Measurements from ENCODE around the gene THPO.

The THPO gene

GRCh38 chr3:184377882-184378445 lies at the start of gene THPO:
Gene THPO, minus strand, starts transcription at chr3:184378207. Its CDS starts 1,948 bp downstream, at chr3:184376259.
- H3K27me3 ChIP-seq (ENCODE audit: control insufficient read depth, insufficient read depth, low read length): peaks cover 60% of the 10 kb centered on the region
- H3K9ac ChIP-seq (ENCODE audit: low read depth, low read length): no peak within 1 kb of the TSS
- peaks cover 8% of the 10 kb centered on the region for H3K4me1 ChIP-seq (ENCODE audit: control insufficient read depth, insufficient read depth, low read length)
- peak within 1 kb of the TSS; percentile 16 for H3K4me3 ChIP-seq (ENCODE audit: low read depth, low read length)
- H3K9me3 ChIP-seq (ENCODE audit: control insufficient read depth, insufficient read depth, low read length): no peaks in the 10 kb centered on the region
- H3K36me3 ChIP-seq (ENCODE audit: control insufficient read depth, insufficient read depth, low read length): no peaks in the 10 kb centered on the region

- H3K9me3 ChIP-seq (ENCODE audit: control insufficient read depth, insufficient read depth, low read length): no peaks in the 10 kb centered on the region
Observed at GRCh38 chr3:184426691-184427141, 48.7 kb upstream of the THPO start.

GRCh38 chr3:184423561-184423960 lies 45.6 kb upstream of the THPO start:
- no peaks in the 10 kb centered on the region for H3K9me3 ChIP-seq (ENCODE audit: control insufficient read depth, insufficient read depth, low read length)
- H3K4me3 ChIP-seq (ENCODE audit: low read depth, low read length): no peak overlapping the region
- no peak overlapping the region for H3K9ac ChIP-seq (ENCODE audit: low read depth, low read length)
- no peaks in the 10 kb centered on the region for H3K4me1 ChIP-seq (ENCODE audit: control insufficient read depth, insufficient read depth, low read length)
- H3K36me3 ChIP-seq (ENCODE audit: control insufficient read depth, insufficient read depth, low read length): no peaks in the 10 kb centered on the region
- H3K27me3 ChIP-seq (ENCODE audit: control insufficient read depth, insufficient read depth, low read length): no peaks in the 10 kb centered on the region

More at GRCh38 chr3:184426691-184427141, 48.7 kb upstream of the THPO start:
- no peaks in the 10 kb centered on the region for H3K4me1 ChIP-seq (ENCODE audit: control insufficient read depth, insufficient read depth, low read length)
- H3K4me3 ChIP-seq (ENCODE audit: low read depth, low read length): no peak overlapping the region
- H3K27me3 ChIP-seq (ENCODE audit: control insufficient read depth, insufficient read depth, low read length): no peaks in the 10 kb centered on the region
- H3K36me3 ChIP-seq (ENCODE audit: control insufficient read depth, insufficient read depth, low read length): no peaks in the 10 kb centered on the region
- no peak overlapping the region for H3K9ac ChIP-seq (ENCODE audit: low read depth, low read length)

- Histone ChIP-seq H3K36me3 (ENCODE audit: control insufficient read depth, insufficient read depth, low read length) (no peaks in the 10 kb centered on the region), H3K9me3 (ENCODE audit: control insufficient read depth, insufficient read depth, low read length) (no peaks in the 10 kb centered on the region), H3K9ac (ENCODE audit: low read depth, low read length) (no peak overlapping the region), H3K4me1 (ENCODE audit: control insufficient read depth, insufficient read depth, low read length) (peaks cover 2% of the 10 kb centered on the region), H3K27me3 (ENCODE audit: control insufficient read depth, insufficient read depth, low read length) (no peaks in the 10 kb centered on the region), H3K4me3 (ENCODE audit: low read depth, low read length) (no peak overlapping the region)
Observed at GRCh38 chr3:184419171-184419570, 41.2 kb upstream of the THPO start.

- Histone ChIP-seq H3K27me3 (ENCODE audit: control insufficient read depth, insufficient read depth, low read length) (no peaks in the 10 kb centered on the region), H3K9me3 (ENCODE audit: control insufficient read depth, insufficient read depth, low read length) (no peaks in the 10 kb centered on the region), H3K4me1 (ENCODE audit: control insufficient read depth, insufficient read depth, low read length) (peaks cover 2% of the 10 kb centered on the region), H3K9ac (ENCODE audit: low read depth, low read length) (no peak overlapping the region), H3K4me3 (ENCODE audit: low read depth, low read length) (no peak overlapping the region), H3K36me3 (ENCODE audit: control insufficient read depth, insufficient read depth, low read length) (no peaks in the 10 kb centered on the region)
Observed at GRCh38 chr3:184417619-184418327, 39.8 kb upstream of the THPO start.

- H3K27me3 ChIP-seq (ENCODE audit: control insufficient read depth, insufficient read depth, low read length): no peaks in the 10 kb centered on the region
- H3K4me3 ChIP-seq (ENCODE audit: low read depth, low read length): no peak overlapping the region
- H3K4me1 ChIP-seq (ENCODE audit: control insufficient read depth, insufficient read depth, low read length): peaks cover 2% of the 10 kb centered on the region
- no peaks in the 10 kb centered on the region for H3K36me3 ChIP-seq (ENCODE audit: control insufficient read depth, insufficient read depth, low read length)
- no peak overlapping the region for H3K9ac ChIP-seq (ENCODE audit: low read depth, low read length)
- no peaks in the 10 kb centered on the region for H3K9me3 ChIP-seq (ENCODE audit: control insufficient read depth, insufficient read depth, low read length)
Observed at GRCh38 chr3:184415203-184415490, 37.1 kb upstream of the THPO start.

- Histone ChIP-seq H3K9ac (ENCODE audit: low read depth, low read length) (no peak overlapping the region), H3K9me3 (ENCODE audit: control insufficient read depth, insufficient read depth, low read length) (no peaks in the 10 kb centered on the region), H3K4me3 (ENCODE audit: low read depth, low read length) (no peak overlapping the region), H3K27me3 (ENCODE audit: control insufficient read depth, insufficient read depth, low read length) (no peaks in the 10 kb centered on the region), H3K36me3 (ENCODE audit: control insufficient read depth, insufficient read depth, low read length) (no peaks in the 10 kb centered on the region), H3K4me1 (ENCODE audit: control insufficient read depth, insufficient read depth, low read length) (peaks cover 2% of the 10 kb centered on the region)
Observed at GRCh38 chr3:184414418-184415202, 36.6 kb upstream of the THPO start.

- Histone ChIP-seq H3K4me1 (ENCODE audit: control insufficient read depth, insufficient read depth, low read length) (no peaks in the 10 kb centered on the region), H3K9ac (ENCODE audit: low read depth, low read length) (no peak overlapping the region), H3K36me3 (ENCODE audit: control insufficient read depth, insufficient read depth, low read length) (no peaks in the 10 kb centered on the region), H3K4me3 (ENCODE audit: low read depth, low read length) (no peak overlapping the region), H3K9me3 (ENCODE audit: control insufficient read depth, insufficient read depth, low read length) (no peaks in the 10 kb centered on the region), H3K27me3 (ENCODE audit: control insufficient read depth, insufficient read depth, low read length) (no peaks in the 10 kb centered on the region)
Observed at GRCh38 chr3:184409946-184410500, 32.0 kb upstream of the THPO start.

- H3K9me3 ChIP-seq (ENCODE audit: control insufficient read depth, insufficient read depth, low read length): no peaks in the 10 kb centered on the region
- H3K27me3 ChIP-seq (ENCODE audit: control insufficient read depth, insufficient read depth, low read length): no peaks in the 10 kb centered on the region
- H3K9ac ChIP-seq (ENCODE audit: low read depth, low read length): no peak overlapping the region
- no peaks in the 10 kb centered on the region for H3K4me1 ChIP-seq (ENCODE audit: control insufficient read depth, insufficient read depth, low read length)
- no peaks in the 10 kb centered on the region for H3K36me3 ChIP-seq (ENCODE audit: control insufficient read depth, insufficient read depth, low read length)
- no peak overlapping the region for H3K4me3 ChIP-seq (ENCODE audit: low read depth, low read length)
Observed at GRCh38 chr3:184409331-184409926, 31.4 kb upstream of the THPO start.

- Histone ChIP-seq H3K9ac (ENCODE audit: low read depth, low read length) (no peak overlapping the region), H3K4me1 (ENCODE audit: control insufficient read depth, insufficient read depth, low read length) (no peaks in the 10 kb centered on the region), H3K9me3 (ENCODE audit: control insufficient read depth, insufficient read depth, low read length) (no peaks in the 10 kb centered on the region), H3K4me3 (ENCODE audit: low read depth, low read length) (no peak overlapping the region), H3K27me3 (ENCODE audit: control insufficient read depth, insufficient read depth, low read length) (no peaks in the 10 kb centered on the region), H3K36me3 (ENCODE audit: control insufficient read depth, insufficient read depth, low read length) (no peaks in the 10 kb centered on the region)
Observed at GRCh38 chr3:184405075-184406030, 27.3 kb upstream of the THPO start.

GRCh38 chr3:184399410-184399809 lies 21.4 kb upstream of the THPO start:
- Histone ChIP-seq H3K27me3 (ENCODE audit: control insufficient read depth, insufficient read depth, low read length) (no peaks in the 10 kb centered on the region), H3K9ac (ENCODE audit: low read depth, low read length) (no peak overlapping the region), H3K9me3 (ENCODE audit: control insufficient read depth, insufficient read depth, low read length) (no peaks in the 10 kb centered on the region), H3K4me1 (ENCODE audit: control insufficient read depth, insufficient read depth, low read length) (no peaks in the 10 kb centered on the region), H3K4me3 (ENCODE audit: low read depth, low read length) (peak overlapping the region; percentile 18), H3K36me3 (ENCODE audit: control insufficient read depth, insufficient read depth, low read length) (no peaks in the 10 kb centered on the region)

All from iPS-15b (cell line).